HepG2 (cell line): ENCODE measurements around the gene CACNA1H.

ENCODE experiments used
- CTCF ChIP-seq: sonication (generic); formaldehyde crosslinking; IDR thresholded peaks from 2 replicates; pipeline ENCODE4 v1.5.0; 2020; ENCODE audit warnings: mild to moderate bottlenecking, missing genetic modification reagents, moderate library complexity
- EED ChIP-seq: sonication (generic); formaldehyde crosslinking; IDR thresholded peaks from 2 replicates; pipeline ENCODE4 v1.5.0; 2020; ENCODE audit warnings: mild to moderate bottlenecking, missing genetic modification reagents
- PLRG1 ChIP-seq: fragments of 450-650 bp; conservative IDR thresholded peaks from 2 replicates; pipeline ENCODE4 v1.6.1; 2016
- POLR2AphosphoS2 ChIP-seq: IDR thresholded peaks from 2 replicates; pipeline ENCODE4 v1.6.1; 2011; ENCODE audit warnings: low read depth, low read length, improper control_type of control experiment
- ZFYVE20 ChIP-seq: sonication (generic); formaldehyde crosslinking; IDR thresholded peaks from 2 replicates; pipeline ENCODE4 v1.8.0; 2023; ENCODE audit warnings: low read depth, mild to moderate bottlenecking, moderate library complexity, missing genetic modification reagents, borderline replicate concordance
- ZKSCAN1 ChIP-seq: fragments of 150-350 bp; IDR thresholded peaks from 2 replicates; pipeline ENCODE4 v1.6.1; 2014; ENCODE audit warnings: low read length
- ZNF572 ChIP-seq: sonication (generic); formaldehyde crosslinking; IDR thresholded peaks from 2 replicates; pipeline ENCODE4 v1.5.1; 2020; ENCODE audit warnings: mild to moderate bottlenecking, missing genetic modification reagents
- ZNF615 ChIP-seq: sonication (generic); formaldehyde crosslinking; IDR thresholded peaks from 2 replicates; pipeline ENCODE4 v1.5.0; 2020; ENCODE audit warnings: mild to moderate bottlenecking, missing genetic modification reagents, borderline replicate concordance

GRCh38 chr16:1152651-1153259, at the start of gene CACNA1H:
- TF ChIP-seq ZFYVE20 (no peak), CTCF (0 out of 2 replicates have a peak, but pooled peaks have one; percentile 12), ZNF572 (no peak), EED (no peak), ZKSCAN1 (no peak), PLRG1 (no peak), POLR2AphosphoS2 (no peak), ZNF615 (CRISPR knock-in tag) (no peak)
